Stimulated activated CD4-positive, alpha-beta T cell treated with anti-CD3 and anti-CD28 coated beads, Interleukin-15, amount 100 ng/mL, for 24 hours (primary cell): ENCODE data around the gene PALD1.

Experiments used
- DNase-seq: peaks from one replicate; pipeline ENCODE4 v3.0.0-alpha.2; 2020

PALD1 gene

GRCh38 chr10:70615784-70616522 lies 137.4 kb downstream of the PALD1 start:
- DNase-seq: no peak

DNA sequence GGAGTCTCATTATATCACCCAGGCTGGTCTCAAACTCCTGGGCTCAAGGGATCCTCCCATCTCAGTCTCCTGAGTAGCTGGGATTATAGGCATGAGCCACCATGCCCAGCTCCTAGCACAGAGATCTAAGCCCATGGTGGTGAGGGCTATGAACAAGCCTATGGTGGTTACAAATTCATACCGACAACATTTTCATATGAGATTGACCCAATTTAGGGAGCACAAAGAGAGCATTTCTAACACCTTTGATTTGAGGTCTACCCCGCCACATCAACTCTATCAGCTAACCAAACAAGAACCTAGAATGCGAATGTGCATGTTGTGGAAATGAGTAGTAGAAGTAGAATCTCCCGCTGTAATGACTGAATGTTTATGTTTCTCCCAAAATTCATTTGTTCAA lies 138.2 kb downstream of the PALD1 start:
- no peak for DNase-seq
